GM21526 (cell line): ENCODE measurements around the gene DNAH10.
"Not testable (repeated sequence)": the region's sequence is repeated elsewhere in the genome, so short reads cannot be mapped to it uniquely, and the experiment has no call there.

Source experiments
- ATAC-seq: cut with Tn5 transposase; IDR thresholded peaks from one replicate; pipeline ENCODE4 v1.9.1; 2021; ENCODE audit warnings: moderate library complexity; ENCODE audit not compliant: unreplicated experiment, low FRiP score

DNAH10 gene

DNA sequence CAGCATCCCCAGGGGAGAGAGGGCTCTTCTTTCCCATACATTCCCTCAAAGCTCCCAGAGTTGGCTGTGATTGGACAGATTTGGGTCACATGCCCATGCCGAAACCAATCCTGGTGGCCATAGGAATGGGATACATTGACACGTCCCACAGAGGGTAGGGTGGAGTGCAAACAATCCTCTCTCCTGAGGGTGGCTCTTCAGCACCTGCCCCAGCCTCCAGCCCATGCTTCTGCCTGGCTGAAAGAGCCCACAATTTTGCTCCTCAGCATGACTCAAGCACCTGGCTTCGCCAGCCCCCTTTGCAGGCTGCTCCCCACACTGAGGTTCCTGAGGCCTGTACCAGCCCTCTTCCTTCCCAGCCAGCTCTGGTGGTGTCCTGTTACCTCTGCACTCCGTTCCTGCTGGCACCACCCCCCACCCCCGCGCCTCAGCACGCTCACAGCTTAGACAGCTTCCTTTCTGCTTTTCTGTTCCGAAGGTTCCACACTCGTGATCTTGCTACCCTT lies 138.8 kb downstream of the DNAH10 start:
- ATAC-seq, result no peak

DNA sequence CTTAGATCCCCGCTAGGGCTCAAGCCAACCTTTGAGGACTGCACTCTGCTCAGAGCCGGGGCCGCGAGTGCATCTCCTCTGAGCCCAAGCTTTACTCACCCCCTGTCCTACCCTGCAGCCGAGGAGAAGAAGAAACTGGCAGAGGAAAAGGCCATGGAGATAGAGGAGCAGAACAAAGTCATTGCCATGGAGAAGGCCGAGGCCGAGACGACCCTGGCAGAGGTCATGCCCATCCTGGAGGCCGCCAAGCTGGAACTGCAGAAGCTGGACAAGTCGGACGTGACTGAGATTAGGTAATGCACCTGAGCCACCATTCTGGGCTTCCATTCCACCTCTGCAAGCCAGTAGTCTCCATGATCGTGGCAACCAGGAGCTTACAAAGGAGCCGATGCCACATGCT lies 140.7 kb downstream of the DNAH10 start:
- no peak for ATAC-seq

DNA sequence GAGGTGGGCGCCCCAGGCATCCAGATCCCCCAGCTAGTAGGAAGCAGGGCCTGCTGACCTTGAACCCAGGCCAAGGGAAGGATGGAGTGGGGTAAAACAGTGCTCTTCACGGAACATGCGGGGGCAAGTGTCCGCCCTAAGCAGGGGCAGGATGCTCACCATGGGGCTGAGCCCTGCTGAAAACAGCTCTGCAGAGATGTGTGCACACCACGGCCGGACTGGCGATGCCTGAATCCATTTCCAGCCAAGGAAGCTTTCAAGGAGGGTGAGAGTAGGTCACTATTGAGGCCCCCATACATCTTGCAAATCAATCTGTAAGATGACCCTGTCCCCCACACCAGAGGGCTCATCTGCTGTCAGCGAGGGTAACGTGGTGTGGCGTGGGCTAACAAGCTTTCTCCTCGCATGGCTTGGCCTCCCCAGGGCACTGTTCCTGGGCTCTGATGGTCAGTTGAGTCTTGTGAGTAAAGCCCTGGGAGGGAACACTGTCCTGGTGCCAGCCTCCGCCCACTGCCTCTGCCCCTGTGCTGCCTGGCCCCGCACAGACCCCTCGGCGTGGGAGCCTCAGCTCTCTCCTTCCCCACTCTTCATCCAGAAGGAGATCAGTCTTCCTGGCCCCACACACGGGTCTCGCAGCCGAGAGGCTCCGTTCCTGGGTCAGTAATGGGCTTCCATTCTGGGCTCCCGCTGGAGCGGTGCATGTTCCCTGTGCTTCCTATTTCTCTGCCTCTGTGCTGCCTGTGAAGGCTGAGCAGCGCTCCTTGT lies 141.4 kb downstream of the DNAH10 start:
- ATAC-seq, result no peak

DNA sequence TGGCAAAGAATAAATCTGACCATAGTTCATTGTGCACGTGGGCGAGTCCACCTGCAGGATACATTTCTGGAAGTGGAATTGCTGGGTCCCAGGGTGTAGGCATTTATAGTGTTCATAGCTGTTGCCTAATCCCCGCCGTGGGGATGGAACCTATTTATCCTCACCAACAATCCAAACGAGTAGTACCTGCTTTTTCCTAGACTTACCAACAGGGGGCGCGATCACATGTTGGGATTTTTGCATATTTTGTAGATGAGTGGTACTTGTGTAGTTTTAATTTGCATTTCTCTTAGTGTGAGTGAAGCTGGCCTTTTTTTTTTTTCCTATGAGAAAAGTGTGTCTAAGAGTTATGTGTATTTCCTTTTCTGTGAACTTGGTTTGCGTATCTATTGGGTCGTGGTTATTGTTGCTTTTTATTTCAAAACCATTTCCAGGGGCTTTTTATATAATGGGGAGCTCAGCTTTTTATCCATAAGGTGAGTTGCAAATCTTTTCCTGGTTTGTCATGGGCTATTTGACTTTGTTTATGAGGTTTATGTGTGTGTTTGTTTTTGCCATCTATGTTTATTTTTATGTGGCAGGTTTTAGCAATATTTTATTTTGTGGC lies 143.3 kb downstream of the DNAH10 start:
- no peak for ATAC-seq

DNA sequence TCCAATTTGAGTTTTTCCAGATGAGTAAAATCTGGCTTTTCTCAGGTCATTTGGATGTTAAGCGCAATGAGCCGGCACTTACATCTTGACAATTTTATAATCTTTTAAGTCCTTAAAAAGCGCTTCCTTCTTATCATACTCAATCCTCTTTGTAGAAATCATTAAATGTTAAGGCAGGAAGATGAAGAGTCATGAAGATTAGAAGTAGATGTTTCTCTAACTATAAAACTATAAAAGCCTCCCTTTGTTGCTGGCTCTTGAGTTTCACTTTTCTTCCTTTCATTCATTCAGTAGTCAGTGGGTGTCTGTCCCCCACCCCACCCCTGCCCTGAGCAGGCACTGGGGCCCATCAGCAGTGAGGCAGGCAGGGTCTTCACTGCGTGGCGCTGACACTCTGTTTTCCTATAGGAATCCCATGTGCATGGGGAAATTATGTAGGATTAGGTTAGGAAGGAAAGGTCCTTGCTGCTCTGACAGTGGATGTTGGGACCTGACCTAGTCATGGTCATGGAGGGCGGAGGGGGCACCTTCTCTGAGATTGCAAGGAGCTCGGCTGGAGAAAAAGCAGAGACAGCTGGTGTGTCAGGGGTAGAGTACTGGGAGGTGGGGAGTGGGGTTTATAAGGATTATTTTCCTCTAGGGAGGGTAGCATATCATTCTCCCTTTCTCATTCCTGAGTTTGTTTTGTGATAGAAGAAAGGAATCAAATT lies 144.8 kb downstream of the DNAH10 start:
- no peak for ATAC-seq

DNA sequence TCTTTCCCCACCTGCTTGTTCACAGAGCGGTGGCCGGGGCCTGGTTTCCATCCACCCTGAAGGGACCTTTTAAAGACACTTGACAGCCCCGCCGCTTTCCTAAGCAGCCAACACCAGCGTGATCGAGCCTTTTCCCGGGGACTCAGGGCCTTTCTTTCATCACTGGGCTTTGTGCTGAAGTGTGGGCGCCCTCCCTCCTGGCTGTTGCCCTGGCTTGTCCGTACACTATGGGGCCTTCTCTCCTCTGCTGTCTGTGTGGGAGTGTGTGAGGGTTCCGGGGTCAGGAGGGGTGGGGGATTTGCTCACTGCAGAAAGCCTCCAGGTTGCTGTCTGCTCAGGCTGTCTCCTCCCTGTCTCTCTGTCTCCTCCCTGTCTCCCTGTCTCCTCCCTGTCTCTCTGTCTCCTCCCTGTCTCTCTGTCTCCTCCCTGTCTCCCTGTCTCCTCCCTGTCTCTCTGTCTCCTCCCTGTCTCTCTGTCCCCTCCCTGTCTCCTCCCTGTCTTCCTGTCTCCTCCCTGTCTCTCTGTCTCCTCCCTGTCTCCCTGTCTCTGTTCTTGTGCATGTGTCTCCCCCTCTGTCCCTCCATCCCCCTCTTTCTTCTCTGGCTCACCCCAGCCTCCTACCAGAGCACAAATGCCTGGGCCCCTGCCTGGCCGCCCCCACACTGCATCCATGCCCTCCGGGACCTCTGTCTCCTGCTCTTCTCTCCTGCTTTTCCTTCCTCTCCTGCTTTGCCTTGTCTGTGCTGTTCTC lies 145.8 kb downstream of the DNAH10 start:
- no peak for ATAC-seq

DNA sequence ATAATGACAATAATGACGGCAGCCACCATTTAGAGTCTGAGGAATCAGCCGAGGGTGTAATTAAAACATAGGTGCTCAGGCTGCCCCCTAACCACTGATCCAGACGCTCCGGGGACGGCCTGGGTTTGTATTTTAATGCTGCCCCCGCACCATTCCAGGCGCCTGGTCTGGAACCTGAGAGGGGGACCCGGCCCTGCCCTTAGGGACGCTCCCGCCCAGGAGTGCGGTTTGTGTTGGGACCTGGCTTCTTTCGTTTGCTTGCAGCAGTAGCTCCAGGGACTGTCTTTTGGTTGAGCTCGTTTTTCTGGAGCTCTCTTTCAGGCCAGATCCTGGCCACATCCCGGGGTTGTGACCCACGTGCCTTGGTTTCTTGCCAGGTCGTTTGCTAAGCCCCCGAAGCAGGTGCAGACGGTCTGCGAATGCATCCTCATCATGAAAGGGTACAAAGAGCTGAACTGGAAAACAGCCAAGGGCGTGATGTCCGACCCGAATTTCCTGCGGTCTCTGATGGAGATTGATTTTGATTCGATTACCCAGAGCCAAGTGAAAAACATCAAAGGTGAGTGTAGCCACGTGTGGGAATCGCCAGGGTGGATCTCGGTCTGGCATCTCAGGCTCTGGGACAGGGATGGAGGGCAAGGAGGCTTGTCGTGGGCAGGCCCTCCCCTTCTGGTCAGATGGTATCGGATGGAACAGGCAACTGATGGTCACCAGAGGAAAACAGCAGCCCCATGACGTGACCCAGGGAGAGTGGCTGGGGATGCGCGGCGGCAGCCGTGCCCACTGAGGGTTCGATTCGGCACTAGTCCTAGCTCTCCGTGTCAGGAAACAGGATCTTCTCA lies 147.0 kb downstream of the DNAH10 start:
- no peak for ATAC-seq

DNA sequence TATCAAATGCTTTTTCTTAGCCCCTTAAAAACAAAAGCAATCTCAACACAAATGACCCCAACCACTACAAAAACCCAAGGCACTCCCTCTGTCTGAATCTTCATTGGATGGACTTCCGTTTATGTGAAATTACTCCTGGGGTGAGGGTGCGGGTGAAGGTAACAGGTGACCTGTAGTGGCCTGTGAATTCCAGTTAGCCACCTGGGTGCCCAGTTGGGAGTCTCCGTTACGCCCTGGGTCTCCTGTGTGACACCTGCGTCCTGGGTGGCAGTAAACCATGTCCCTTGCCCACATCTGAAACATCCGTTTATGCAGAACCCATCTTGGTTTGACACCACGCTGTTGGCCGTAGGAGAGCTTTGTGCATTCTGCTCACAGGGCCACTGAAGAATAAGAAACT lies 148.0 kb downstream of the DNAH10 start:
- ATAC-seq, result no peak

DNA sequence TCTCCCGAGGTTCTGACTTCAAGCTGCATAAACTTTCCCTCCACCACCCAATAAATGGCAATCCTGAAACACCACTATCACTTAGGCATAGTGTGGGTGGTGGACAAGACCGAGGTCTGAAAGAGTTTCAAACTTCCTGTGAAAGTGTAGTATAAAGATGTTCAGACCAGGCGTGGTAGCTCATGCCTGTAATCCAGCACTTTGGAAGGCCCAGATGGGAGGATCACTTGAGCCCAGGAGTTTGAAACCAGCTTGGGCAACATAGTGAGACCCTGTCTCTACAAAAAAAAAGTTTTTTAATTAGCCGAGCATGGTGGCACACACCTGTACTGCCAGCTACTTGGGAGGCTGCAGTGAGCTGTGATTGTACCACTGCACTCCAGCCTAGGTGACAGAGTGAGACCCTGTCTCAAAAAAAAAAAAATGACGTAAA lies 148.7 kb downstream of the DNAH10 start:
- no peak for ATAC-seq

DNA sequence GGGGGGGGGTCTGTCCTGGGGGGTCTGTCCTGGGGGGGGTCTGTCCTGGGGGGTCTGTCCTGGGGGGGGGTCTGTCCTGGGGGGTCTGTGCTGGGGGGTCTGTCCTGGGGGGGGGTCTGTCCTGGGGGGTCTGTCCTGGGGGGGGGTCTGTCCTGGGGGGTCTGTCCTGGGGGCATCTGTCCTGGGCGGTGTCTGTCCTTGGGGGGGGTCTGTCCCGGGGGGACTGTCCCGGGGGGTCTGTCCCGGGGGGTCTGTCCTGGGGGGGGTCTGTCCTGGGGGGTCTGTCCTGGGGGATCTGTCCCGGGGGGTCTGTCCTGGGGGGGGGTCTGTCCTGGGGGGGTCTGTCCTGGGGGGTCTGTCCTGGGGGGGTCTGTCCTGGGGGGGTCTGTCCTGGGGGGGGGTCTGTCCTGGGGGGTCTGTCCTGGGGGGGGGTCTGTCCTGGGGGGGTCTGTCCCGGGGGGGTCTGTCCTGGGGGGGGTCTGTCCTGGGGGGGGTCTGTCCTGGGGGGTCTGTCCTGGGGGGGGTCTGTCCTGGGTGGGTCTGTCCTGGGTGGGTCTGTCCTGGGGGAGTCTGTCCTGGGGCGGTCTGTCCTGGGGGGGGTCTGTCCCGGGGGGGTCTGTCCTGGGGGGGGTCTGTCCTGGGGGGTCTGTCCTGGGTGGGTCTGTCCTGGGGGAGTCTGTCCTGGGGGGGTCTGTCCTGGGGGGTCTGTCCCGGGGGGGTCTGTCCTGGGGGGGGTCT lies 149.7 kb downstream of the DNAH10 start:
- ATAC-seq, result not testable (repeated sequence)

DNA sequence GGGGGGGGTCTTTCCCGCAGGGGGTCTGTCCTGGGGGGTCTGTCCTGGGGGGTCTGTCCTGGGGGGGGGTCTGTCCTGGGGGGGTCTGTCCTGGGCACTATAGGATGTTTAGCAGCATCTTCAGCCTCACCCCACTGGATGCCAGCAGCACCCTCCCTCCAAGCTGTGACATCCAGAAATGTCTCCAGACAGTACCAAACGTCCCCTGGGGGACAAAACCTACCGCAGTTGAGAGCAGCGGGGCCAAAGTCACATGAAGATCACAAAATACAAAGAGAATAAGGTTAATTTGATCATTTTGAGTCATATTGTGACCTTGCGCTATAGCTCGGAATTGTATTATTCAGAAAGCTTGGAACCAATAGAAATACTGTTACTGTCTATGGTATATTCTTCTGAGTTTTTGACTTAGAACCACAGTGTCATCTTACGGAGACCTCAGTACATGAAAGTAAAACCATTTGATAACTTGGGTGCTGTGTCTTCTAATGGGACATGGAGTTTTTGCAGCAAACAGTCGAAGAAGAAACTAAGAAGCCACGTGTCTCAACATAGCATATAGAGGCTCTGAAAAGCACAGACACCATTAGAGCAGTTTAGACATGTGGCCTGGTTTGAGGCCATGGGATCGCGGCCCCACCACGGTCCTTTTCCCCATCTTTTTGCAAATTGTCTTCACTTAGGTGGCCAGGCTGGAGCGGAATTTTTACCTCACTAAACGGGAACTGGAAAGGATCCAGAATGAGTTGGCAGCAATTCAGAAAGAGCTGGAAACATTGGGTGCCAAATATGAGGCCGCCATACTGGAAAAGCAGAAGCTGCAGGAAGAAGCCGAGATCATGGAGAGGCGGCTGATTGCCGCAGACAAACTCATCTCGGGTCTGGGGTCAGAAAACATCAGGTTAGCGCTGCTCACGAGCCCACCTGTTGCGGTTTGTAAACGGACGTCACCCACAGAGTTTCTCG lies 150.6 kb downstream of the DNAH10 start:
- no peak for ATAC-seq

DNA sequence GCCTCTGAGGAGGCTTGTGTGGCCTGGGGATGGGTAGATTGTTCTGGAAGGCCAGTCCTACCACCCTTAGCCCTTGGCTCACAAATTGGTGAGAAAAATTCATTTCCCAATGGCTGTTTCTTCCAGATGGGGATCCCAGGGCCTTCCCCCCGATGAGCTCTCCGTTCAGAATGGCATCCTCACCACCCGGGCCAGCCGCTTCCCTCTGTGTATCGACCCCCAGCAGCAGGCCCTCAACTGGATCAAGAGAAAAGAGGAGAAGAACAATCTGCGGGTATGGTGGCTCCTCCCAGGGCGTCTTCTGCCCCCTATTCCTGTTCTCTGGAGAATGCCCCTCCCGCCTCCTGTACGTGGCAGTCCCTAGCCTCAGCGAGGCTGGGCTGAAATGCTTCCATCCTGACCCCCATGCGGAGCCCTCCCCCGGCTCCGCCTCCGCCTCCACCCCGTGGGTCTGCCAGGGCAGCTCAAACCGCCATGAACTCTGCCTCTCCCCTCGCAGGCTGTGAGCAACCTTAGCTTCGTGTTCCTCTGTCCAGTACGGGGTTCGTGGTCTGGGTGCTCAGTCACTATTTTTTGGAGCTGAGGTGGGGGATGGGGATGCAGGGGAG lies 152.7 kb downstream of the DNAH10 start:
- no peak for ATAC-seq

DNA sequence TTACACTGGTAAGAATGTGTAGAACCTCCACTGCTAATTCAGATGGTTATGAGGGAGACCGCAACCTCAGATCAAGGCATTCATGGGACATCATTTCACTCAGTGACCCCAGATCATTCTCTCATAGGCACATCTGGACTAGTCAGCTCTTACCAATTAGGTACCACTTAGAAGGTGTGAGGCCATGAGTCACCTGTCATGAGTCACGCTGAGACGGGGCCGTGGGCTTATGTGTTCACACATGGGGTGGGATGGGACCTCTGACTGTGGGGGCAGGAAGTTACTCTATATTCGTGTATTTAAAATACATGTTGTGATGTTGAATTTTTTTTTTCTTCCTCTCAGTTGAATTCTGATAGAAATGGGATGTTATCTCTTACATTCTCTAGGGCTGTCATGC lies 154.6 kb downstream of the DNAH10 start:
- ATAC-seq, result no peak

DNA sequence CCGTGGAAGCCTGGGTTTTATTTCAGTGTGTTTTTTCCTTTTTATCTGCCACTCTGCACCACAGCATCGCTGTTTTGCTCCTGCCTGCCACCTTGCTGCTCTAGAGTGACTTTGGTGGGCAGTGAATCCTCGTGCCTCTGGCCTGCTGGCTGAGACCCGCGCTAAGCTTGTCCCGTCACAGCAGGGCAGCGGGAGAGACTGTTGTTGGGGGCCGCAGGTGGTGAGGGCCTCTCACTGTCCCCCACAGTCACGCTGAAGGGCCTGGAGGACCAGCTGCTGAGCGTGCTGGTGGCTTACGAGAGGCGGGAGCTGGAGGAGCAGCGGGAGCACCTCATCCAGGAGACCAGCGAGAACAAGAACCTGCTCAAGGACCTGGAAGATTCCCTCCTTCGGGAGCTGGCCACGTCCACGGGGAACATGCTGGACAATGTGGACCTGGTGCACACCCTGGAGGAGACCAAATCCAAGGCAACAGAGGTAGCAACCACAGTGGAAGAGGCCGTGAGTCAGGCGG lies 155.3 kb downstream of the DNAH10 start:
- ATAC-seq, result no peak

DNA sequence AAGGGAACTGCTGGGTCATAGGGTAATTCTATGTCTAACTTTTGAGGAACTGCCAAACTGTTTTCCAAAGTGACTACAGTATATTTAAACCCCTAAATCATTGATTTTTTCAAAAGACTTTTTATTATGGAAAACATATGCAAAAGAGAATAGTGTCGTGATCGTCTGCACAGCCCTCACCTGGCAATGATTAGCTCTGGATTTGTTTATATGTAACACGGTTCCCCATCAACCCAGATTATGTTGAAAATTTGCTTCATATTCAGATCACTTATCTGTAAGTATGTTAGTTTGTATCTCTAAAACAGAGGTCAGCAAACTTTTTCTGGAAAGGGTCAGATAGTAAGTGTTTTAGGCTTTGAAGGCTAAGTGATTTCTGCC lies 157.9 kb downstream of the DNAH10 start:
- ATAC-seq, result no peak

DNA sequence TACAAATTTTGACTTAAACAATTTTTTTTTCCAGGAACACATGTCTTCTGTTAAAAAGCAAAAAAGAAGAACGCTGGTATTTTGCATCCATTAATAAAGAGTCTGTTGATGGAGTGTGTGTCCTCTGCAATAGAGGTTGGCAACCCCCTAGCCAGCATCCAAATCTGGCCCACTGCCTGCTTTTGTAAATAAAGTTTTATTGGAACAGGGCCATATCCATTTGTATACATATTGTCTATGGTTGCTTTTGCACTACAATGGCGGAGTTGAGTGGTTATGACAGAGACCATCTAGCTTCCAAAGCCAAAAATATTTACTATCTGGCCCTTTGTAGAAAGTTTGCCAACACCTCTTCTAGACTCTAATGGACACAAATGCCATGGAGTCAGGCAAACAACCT lies 160.9 kb downstream of the DNAH10 start:
- no peak for ATAC-seq

DNA sequence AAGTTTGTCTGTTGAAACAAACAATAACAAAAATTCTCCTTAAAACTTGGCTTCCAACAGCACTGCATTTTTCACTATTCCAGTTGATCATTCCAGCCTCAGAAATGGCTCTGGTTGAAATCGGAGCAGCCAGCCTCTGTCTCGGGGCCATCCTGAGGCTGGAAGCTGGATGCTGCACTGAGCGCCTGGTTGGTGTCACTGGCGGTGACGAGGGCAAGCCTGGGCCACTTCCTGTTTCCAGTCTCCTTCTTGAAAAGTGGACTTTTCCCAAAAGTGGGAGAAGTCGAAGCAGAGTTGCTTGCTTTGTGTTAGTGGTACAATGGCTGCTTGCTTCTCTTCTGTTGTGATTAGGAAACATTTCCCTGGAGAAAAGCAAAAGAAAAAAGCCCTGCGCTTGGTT lies 161.8 kb downstream of the DNAH10 start:
- no peak for ATAC-seq

DNA sequence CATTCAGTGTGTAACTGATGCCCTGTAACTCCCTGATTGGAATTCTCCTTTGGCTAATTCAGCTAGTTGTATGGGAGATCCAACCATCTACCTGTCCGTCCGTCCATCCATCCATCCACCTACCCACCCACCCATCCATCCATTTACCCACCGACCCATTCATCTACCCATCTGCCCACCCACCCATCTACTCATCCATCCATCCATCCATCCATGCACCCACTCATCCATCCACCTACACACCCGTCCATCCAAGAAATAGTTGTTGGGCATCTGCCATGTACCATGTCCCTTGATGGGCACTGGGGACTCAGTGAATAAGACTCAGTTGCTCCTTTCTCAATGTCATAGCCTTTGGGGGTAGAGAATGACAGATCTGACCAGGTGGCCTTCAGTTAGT lies 162.4 kb downstream of the DNAH10 start:
- no peak for ATAC-seq
